Erythroblast (primary cell): ENCODE measurements around the gene LPGAT1.

ENCODE experiments used
- DNase-seq, 2 experiments: peaks; one replicate each; lab custom pipeline; 2025; lab: John Stamatoyannopoulos, UW
- GATA1 ChIP-seq: IDR thresholded peaks from 2 replicates; pipeline ENCODE4 v1.6.1; 2011; ENCODE audit warnings: low read depth, mild to moderate bottlenecking, control low read depth, low read length, moderate library complexity
- POLR2A ChIP-seq: IDR thresholded peaks from 2 replicates; pipeline ENCODE4 v1.6.1; 2011; ENCODE audit warnings: mild to moderate bottlenecking, low read length

Gene LPGAT1

GRCh38 chr1:211741116-211741515 is 89.4 kb downstream of the LPGAT1 start:
- TF ChIP-seq GATA1: no peak
- no peak for TF ChIP-seq POLR2A
- DNase-seq: peak in 1 of 2 experiments; percentile 18

GRCh38 chr1:211739671-211740411 is 90.7 kb downstream of the LPGAT1 start:
- TF ChIP-seq GATA1: no peak
- TF ChIP-seq POLR2A: no peak
- no peak for DNase-seq

- no peak for TF ChIP-seq GATA1
- TF ChIP-seq POLR2A: no peak
- no peak for DNase-seq
These were observed 91.8 kb downstream of the LPGAT1 start for GRCh38 chr1:211738691-211739301.

GRCh38 chr1:211738096-211738690 is 92.4 kb downstream of the LPGAT1 start:
- DNase-seq: no peak
- TF ChIP-seq POLR2A: no peak
- no peak for TF ChIP-seq GATA1

- TF ChIP-seq GATA1: no peak
- no peak for TF ChIP-seq POLR2A
- no peak for DNase-seq
These were observed 93.2 kb downstream of the LPGAT1 start for GRCh38 chr1:211737115-211738035.

- no peak for DNase-seq
- TF ChIP-seq POLR2A (no peak), GATA1 (no peak)
These were observed 94.1 kb downstream of the LPGAT1 start for GRCh38 chr1:211736351-211736915.

GRCh38 chr1:211735208-211736170 is 95.1 kb downstream of the LPGAT1 start:
- no peak for TF ChIP-seq POLR2A
- TF ChIP-seq GATA1: no peak
- no peak for DNase-seq

- DNase-seq: no peak
- TF ChIP-seq POLR2A (no peak), GATA1 (no peak)
These were observed 95.8 kb downstream of the LPGAT1 start for GRCh38 chr1:211734791-211735190.

- no peak for DNase-seq
- no peak for TF ChIP-seq GATA1
These were observed 96.2 kb downstream of the LPGAT1 start for GRCh38 chr1:211734359-211734758.

- TF ChIP-seq POLR2A: no peak
- TF ChIP-seq GATA1: no peak
- DNase-seq: no peak
These were observed 98.1 kb downstream of the LPGAT1 start for GRCh38 chr1:211732293-211732980.

- TF ChIP-seq GATA1: no peak
- no peak for TF ChIP-seq POLR2A
- DNase-seq: peak; percentile 14 to 36
These were observed 98.9 kb downstream of the LPGAT1 start for GRCh38 chr1:211731456-211732292.
